Endodermal cell (in vitro differentiated cells): ENCODE measurements around the gene PNPO. TPM values are rescaled to one million over a fixed set of nuclear protein-coding genes. Genes with fewer than 3 reads are reported as not detected.

Experiments used
- DNase-seq: peaks from one replicate; pipeline ENCODE4 v3.0.0-alpha.2; 2017
- H3K27ac ChIP-seq: 2 replicates; pipeline ENCODE4 v1.5.1; 2013; ENCODE audit warnings: mild to moderate bottlenecking, low read depth, low read length, moderate library complexity
- H3K27me3 ChIP-seq: 2 replicates; pipeline ENCODE4 v1.6.1; 2013; ENCODE audit warnings: mild to moderate bottlenecking, low read length, moderate library complexity; ENCODE audit not compliant: insufficient read depth, control insufficient read depth, poor library complexity, severe bottlenecking
- H3K36me3 ChIP-seq: 2 replicates; pipeline ENCODE4 v1.7.0; 2013; ENCODE audit warnings: mild to moderate bottlenecking, low read length, moderate library complexity; ENCODE audit not compliant: control insufficient read depth, insufficient read depth
- H3K4me1 ChIP-seq: one replicate; pipeline ENCODE4 v1.7.0; 2013; ENCODE audit warnings: low read length; ENCODE audit not compliant: control insufficient read depth, insufficient read depth
- H3K4me3 ChIP-seq: 2 replicates; pipeline ENCODE4 v1.5.1; 2013; ENCODE audit warnings: mild to moderate bottlenecking, low read length, moderate library complexity
- H3K9ac ChIP-seq: 2 replicates; pipeline ENCODE4 v1.6.1; 2013; ENCODE audit warnings: mild to moderate bottlenecking, low read length, moderate library complexity; ENCODE audit not compliant: poor library complexity, severe bottlenecking; ENCODE audit errors: extremely low read depth
- H3K9me3 ChIP-seq: 2 replicates; pipeline ENCODE4 v1.6.1; 2013; ENCODE audit warnings: mild to moderate bottlenecking, low read length, moderate library complexity; ENCODE audit not compliant: control insufficient read depth
- H3K27ac Mint-ChIP-seq: 2 replicates; pipeline ENCODE4 v1.8.0; 2020; ENCODE audit warnings: mixed read lengths
- H3K27me3 Mint-ChIP-seq: 2 replicates; pipeline ENCODE4 v1.8.0; 2021; ENCODE audit warnings: mild to moderate bottlenecking, mixed read lengths; ENCODE audit not compliant: insufficient read depth
- H3K36me3 Mint-ChIP-seq: 2 replicates; pipeline ENCODE4 v1.8.0; 2020; ENCODE audit warnings: low read depth, mixed read lengths
- H3K4me1 Mint-ChIP-seq: 2 replicates; pipeline ENCODE4 v1.8.0; 2020; ENCODE audit warnings: mixed read lengths
- H3K4me3 Mint-ChIP-seq: 2 replicates; pipeline ENCODE4 v1.8.0; 2020; ENCODE audit warnings: mild to moderate bottlenecking, moderate library complexity, mixed read lengths
- H3K9me3 Mint-ChIP-seq: 2 replicates; pipeline ENCODE4 v1.8.0; 2020; ENCODE audit warnings: mild to moderate bottlenecking, mixed read lengths
- CTCF ChIP-seq: fragments of 200-600 bp; sonication (generic); conservative IDR thresholded peaks from 2 replicates; pipeline ENCODE4 v1.5.0; 2021; ENCODE audit warnings: antibody characterized with exemption, mild to moderate bottlenecking
- WGBS, 2 experiments: methylation state at CpG; one replicate each; pipeline versions ENCODE4 v1.1.5 to v1.1.7; 2013; ENCODE audit warnings: missing lambda C conversion rate in 2 of 2, mixed read lengths in 1 of 2; ENCODE audit not compliant: insufficient coverage in 1 of 2, insufficient read length in 1 of 2; 5-methylcytosine and 5-hydroxymethylcytosine counted together
- total RNA-seq, 2 donors: library from RNA; stranded (reverse); fragmentation: NEBNext Ultra II Directional in 1 of 2; extraction: Animal tissue kit (Norgen Biotek cat#: 25700) in 1 of 2; gene quantifications; 2 replicates in 1 of 2; 3 replicates in 1 of 2; pipeline ENCODE4 v1.2.1, GENCODE V29; 2021

PNPO gene
- total RNA-seq, 2 donors from 2014 or later = 8.5 to 10.4 TPM

- Mint-ChIP-seq H3K4me3 (no peak overlapping the region), H3K27ac (no peak overlapping the region), H3K36me3 (peaks cover 42% of the 10 kb centered on the region), H3K27me3 (no peaks in the 10 kb centered on the region), H3K4me1 (no peaks in the 10 kb centered on the region), H3K9me3 (no peaks in the 10 kb centered on the region)
- TF ChIP-seq CTCF = no peak
- WGBS, 2 experiments = 94 to 96% methylated on average over 17 to 23 of the region's 23 CpGs
- no peaks in the 10 kb centered on the region for H3K4me1 ChIP-seq
- no peak for DNase-seq
- no peak overlapping the region for H3K4me3 ChIP-seq
- no peaks in the 10 kb centered on the region for H3K27me3 ChIP-seq
- H3K9me3 ChIP-seq = no peaks in the 10 kb centered on the region
- H3K9ac ChIP-seq = no peak overlapping the region
- no peak overlapping the region for H3K27ac ChIP-seq
- H3K36me3 ChIP-seq = peaks cover 22% of the 10 kb centered on the region
Measured at GRCh38 chr17:47924785-47925677, 16.3 kb upstream of the PNPO start.

DNA sequence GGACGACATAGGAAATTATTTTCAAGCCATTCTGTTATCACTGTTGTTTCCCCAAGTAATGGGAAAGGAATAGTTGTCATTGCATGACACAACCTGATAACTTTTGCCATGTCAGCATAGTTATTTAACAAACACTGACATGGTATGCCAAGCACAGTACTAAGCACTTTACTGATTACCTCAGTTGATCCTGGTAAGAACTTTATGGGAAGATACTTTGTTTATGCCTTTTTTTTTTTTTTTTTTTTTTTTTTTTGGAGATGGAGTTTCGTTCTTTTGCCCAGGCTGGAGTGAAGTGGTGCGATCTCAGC lies 15.7 kb upstream of the PNPO start:
- TF ChIP-seq CTCF = no peak
- Histone ChIP-seq H3K36me3 (peaks cover 26% of the 10 kb centered on the region), H3K27me3 (no peaks in the 10 kb centered on the region), H3K4me3 (no peak overlapping the region), H3K27ac (no peak overlapping the region), H3K9me3 (no peaks in the 10 kb centered on the region), H3K9ac (no peak overlapping the region), H3K4me1 (no peaks in the 10 kb centered on the region)
- H3K4me1 Mint-ChIP-seq = no peaks in the 10 kb centered on the region
- H3K27ac Mint-ChIP-seq = no peak overlapping the region
- H3K9me3 Mint-ChIP-seq = no peaks in the 10 kb centered on the region
- H3K27me3 Mint-ChIP-seq = no peaks in the 10 kb centered on the region
- DNase-seq = no peak
- WGBS, 2 experiments = 75 to 84% methylated on average over 1 to 3 of the region's 3 CpGs
- H3K4me3 Mint-ChIP-seq = no peak overlapping the region
- H3K36me3 Mint-ChIP-seq = peaks cover 42% of the 10 kb centered on the region

DNA sequence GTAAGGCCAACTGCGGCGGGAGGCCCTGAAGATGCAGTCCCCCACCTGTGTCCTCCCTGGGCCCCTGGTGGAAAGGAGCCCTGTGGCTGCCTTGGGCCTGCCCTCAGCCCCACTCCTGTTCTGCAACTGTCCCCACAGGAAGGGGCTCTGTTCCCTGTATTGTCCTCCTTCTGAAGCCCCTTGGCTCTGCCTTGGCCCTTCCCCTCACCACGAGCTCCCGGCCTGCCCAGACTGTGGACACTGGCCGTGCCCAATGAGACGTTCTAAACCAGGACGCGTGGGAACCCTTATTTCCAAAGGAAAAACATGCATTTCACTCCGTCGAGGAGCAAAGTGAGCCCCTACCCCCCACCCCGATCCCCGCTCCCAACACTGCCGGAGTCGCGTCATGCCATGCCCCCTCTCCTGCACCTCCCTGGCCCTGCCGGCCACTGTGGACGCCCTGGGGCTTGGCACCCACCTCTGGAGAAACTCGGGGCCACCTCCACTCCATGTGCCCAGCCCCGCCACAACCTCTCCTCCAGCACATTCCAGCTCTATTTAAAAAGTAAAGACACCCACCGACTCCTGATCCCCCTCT lies 13.5 kb upstream of the PNPO start:
- 94 to 100% methylated on average over 2 to 20 of the region's 20 CpGs for WGBS, 2 experiments
- no peaks in the 10 kb centered on the region for H3K9me3 ChIP-seq
- Mint-ChIP-seq H3K4me1 (no peaks in the 10 kb centered on the region), H3K27ac (no peak overlapping the region), H3K9me3 (no peaks in the 10 kb centered on the region), H3K36me3 (peaks cover 37% of the 10 kb centered on the region), H3K27me3 (no peaks in the 10 kb centered on the region), H3K4me3 (no peak overlapping the region)
- H3K27ac ChIP-seq = no peak overlapping the region
- no peaks in the 10 kb centered on the region for H3K4me1 ChIP-seq
- no peaks in the 10 kb centered on the region for H3K27me3 ChIP-seq
- no peak overlapping the region for H3K9ac ChIP-seq
- no peak for DNase-seq
- no peak for TF ChIP-seq CTCF
- peaks cover 24% of the 10 kb centered on the region for H3K36me3 ChIP-seq
- H3K4me3 ChIP-seq = no peak overlapping the region
